WTC11 (cell line): ENCODE data around the gene HLCS. TPM values are rescaled to one million over a fixed set of nuclear protein-coding genes. Genes with fewer than 3 reads are reported as not detected.

Experiments
- ATAC-seq: fragments of 200-7000 bp; cut with Tn5 transposase; 2 replicates; pipeline ENCODE4 v1.10.0; 2021; ENCODE audit warnings: mild to moderate bottlenecking, moderate library complexity
- CTCF ChIA-PET: fragments of 300-600 bp; sonication (Branson Sonifier 250); formaldehyde crosslinking; loops from one replicate; lab custom pipeline; 2021; ENCODE audit warnings: antibody characterized with exemption; lab: Charles Lee
- POLR2A ChIA-PET: fragments of 350-600 bp; sonication (Branson Sonifier 250); formaldehyde crosslinking; loops from one replicate; lab custom pipeline; 2021; ENCODE audit warnings: antibody characterized with exemption; lab: Charles Lee
- DNase-seq: peaks from one replicate; pipeline ENCODE4 v3.0.0; 2021; ENCODE audit warnings: low spot score
- H3K27ac Mint-ChIP-seq: 2 replicates; pipeline ENCODE4 v1.8.0; 2021; ENCODE audit warnings: mixed read lengths
- H3K27me3 Mint-ChIP-seq: 2 replicates; pipeline ENCODE4 v1.8.0; 2021; ENCODE audit warnings: low read depth, mild to moderate bottlenecking, moderate library complexity, mixed read lengths
- H3K36me3 Mint-ChIP-seq: 2 replicates; pipeline ENCODE4 v1.8.0; 2021; ENCODE audit warnings: mixed read lengths
- H3K4me1 Mint-ChIP-seq: 2 replicates; pipeline ENCODE4 v1.8.0; 2022; ENCODE audit warnings: mixed read lengths
- H3K4me3 Mint-ChIP-seq: 2 replicates; pipeline ENCODE4 v1.8.0; 2021; ENCODE audit warnings: mild to moderate bottlenecking, moderate library complexity, mixed read lengths
- H3K9me3 Mint-ChIP-seq: 2 replicates; pipeline ENCODE4 v1.8.0; 2021; ENCODE audit warnings: mixed read lengths
- FOXP1 ChIP-seq: sonication (generic); formaldehyde crosslinking; IDR thresholded peaks from 2 replicates; pipeline ENCODE4 v1.8.0; 2022; ENCODE audit warnings: missing genetic modification reagents, mild to moderate bottlenecking, moderate library complexity, borderline replicate concordance
- GABPB1 ChIP-seq: sonication (generic); formaldehyde crosslinking; IDR thresholded peaks from 2 replicates; pipeline ENCODE4 v1.8.1; 2023; ENCODE audit warnings: mild to moderate bottlenecking, missing genetic modification reagents
- HMGA2 ChIP-seq: fragments of 250-450 bp; sonication (Bioruptor Pico); IDR thresholded peaks from 2 replicates; pipeline ENCODE4 v1.4.0; 2021; ENCODE audit warnings: mild to moderate bottlenecking, moderate library complexity
- JUN ChIP-seq: sonication (generic); formaldehyde crosslinking; IDR thresholded peaks from 2 replicates; pipeline ENCODE4 v1.8.0; 2023; ENCODE audit warnings: mild to moderate bottlenecking, missing genetic modification reagents
- KAT7 ChIP-seq: sonication (generic); formaldehyde crosslinking; IDR thresholded peaks from 2 replicates; pipeline ENCODE4 v1.8.1; 2023; ENCODE audit warnings: missing genetic modification reagents, mild to moderate bottlenecking, borderline replicate concordance
- MXD4 ChIP-seq: fragments of 250-450 bp; sonication (Bioruptor Pico); IDR thresholded peaks from 2 replicates; pipeline ENCODE4 v1.8.0; 2021; ENCODE audit warnings: mild to moderate bottlenecking, moderate library complexity, borderline replicate concordance
- NFYB ChIP-seq: sonication (generic); formaldehyde crosslinking; conservative IDR thresholded peaks from 2 replicates; pipeline ENCODE4 v1.8.0; 2022; ENCODE audit warnings: low read depth, missing genetic modification reagents
- PRRX2 ChIP-seq: fragments of 250-450 bp; sonication (Bioruptor Pico); IDR thresholded peaks from 2 replicates; pipeline ENCODE4 v1.8.0; 2021; ENCODE audit warnings: mild to moderate bottlenecking
- SP1 ChIP-seq: sonication (generic); formaldehyde crosslinking; conservative IDR thresholded peaks from 2 replicates; pipeline ENCODE4 v1.8.1; 2022; ENCODE audit warnings: missing genetic modification reagents
- TEAD1 ChIP-seq: sonication (generic); formaldehyde crosslinking; IDR thresholded peaks from 2 replicates; pipeline ENCODE4 v1.8.0; 2022; ENCODE audit warnings: mild to moderate bottlenecking, missing genetic modification reagents
- TP53 ChIP-seq: sonication (generic); formaldehyde crosslinking; IDR thresholded peaks from 2 replicates; pipeline ENCODE4 v1.8.1; 2023; ENCODE audit warnings: mild to moderate bottlenecking, missing genetic modification reagents
- ZNF396 ChIP-seq: fragments of 250-450 bp; sonication (Bioruptor Pico); IDR thresholded peaks from 2 replicates; pipeline ENCODE4 v1.8.0; 2021; ENCODE audit warnings: mild to moderate bottlenecking, moderate library complexity, borderline replicate concordance
- total RNA-seq: library from RNA; stranded (reverse); gene quantifications from 3 replicates; pipeline ENCODE4 v1.2.3, GENCODE V29; 2021
- TF ChIP-seq, protein P1 (sequence below): sonication (generic); formaldehyde crosslinking; IDR thresholded peaks from 2 replicates; pipeline ENCODE4 v1.8.1; 2022; ENCODE audit warnings: missing genetic modification reagents, borderline replicate concordance
- TF ChIP-seq, protein P2 (sequence below): sonication (generic); formaldehyde crosslinking; IDR thresholded peaks from 2 replicates; pipeline ENCODE4 v1.8.1; 2022; ENCODE audit warnings: mild to moderate bottlenecking, moderate library complexity, missing genetic modification reagents
- TF ChIP-seq, protein P3 (sequence below): sonication (generic); formaldehyde crosslinking; IDR thresholded peaks from 2 replicates; pipeline ENCODE4 v1.8.0; 2022; ENCODE audit warnings: mild to moderate bottlenecking, missing genetic modification reagents
- TF ChIP-seq, protein P4 (sequence below): sonication (generic); formaldehyde crosslinking; conservative IDR thresholded peaks from 2 replicates; pipeline ENCODE4 v1.8.1; 2023; ENCODE audit warnings: mild to moderate bottlenecking, low read depth, missing genetic modification reagents, moderate library complexity

HLCS gene
- total RNA-seq, 1 experiment from 2014 or later, result 9.3 TPM

DNA sequence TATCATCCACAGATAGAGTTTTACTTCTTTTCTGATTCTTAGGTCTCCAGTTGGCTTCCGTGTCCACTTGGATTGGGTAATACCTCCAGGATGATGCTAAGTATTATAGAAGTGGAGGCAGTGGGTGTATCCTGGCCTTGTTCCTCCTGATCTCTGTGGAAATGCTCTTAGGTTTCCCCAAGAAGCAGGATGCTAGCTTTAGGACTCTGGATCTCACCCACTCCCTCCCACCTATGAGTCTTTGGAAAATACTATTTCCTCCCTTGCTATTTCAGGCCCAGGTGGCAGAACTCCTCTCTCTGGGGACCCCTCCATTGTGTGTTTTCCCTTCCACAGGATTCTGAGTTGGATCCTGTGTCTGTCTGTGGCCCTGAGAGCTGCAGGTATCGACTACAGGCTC lies 180.9 kb downstream of the HLCS start:
- CTCF ChIA-PET, result interaction anchor here (0.8 to 1.4 kb wide), 3 partner anchors 36 to 155 kb away, joined by 3 to 4 read pairs (median 3); no protein-coding TSS in a partner anchor
- TF ChIP-seq SP1 (CRISPR knock-in tag) (no peak), NFYB (CRISPR knock-in tag) (no peak)
- TF ChIP-seq, protein P1, sequence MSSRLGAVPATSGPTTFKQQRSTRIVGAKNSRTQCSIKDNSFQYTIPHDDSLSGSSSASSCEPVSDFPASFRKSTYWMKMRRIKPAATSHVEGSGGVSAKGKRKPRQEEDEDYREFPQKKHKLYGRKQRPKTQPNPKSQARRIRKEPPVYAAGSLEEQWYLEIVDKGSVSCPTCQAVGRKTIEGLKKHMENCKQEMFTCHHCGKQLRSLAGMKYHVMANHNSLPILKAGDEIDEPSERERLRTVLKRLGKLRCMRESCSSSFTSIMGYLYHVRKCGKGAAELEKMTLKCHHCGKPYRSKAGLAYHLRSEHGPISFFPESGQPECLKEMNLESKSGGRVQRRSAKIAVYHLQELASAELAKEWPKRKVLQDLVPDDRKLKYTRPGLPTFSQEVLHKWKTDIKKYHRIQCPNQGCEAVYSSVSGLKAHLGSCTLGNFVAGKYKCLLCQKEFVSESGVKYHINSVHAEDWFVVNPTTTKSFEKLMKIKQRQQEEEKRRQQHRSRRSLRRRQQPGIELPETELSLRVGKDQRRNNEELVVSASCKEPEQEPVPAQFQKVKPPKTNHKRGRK (CRISPR knock-in tag), result no peak
- H3K9me3 Mint-ChIP-seq, result peaks cover 14% of the 10 kb centered on the region
- no peak for ATAC-seq
- peaks cover 11% of the 10 kb centered on the region for H3K36me3 Mint-ChIP-seq
- no peak overlapping the region for H3K4me3 Mint-ChIP-seq
- H3K27ac Mint-ChIP-seq, result peak overlapping the region; percentile 45; the same call in 1 of the 2 replicates
- peaks cover 11% of the 10 kb centered on the region for H3K4me1 Mint-ChIP-seq
- no peaks in the 10 kb centered on the region for H3K27me3 Mint-ChIP-seq
- POLR2A ChIA-PET, result no interaction called here
- DNase-seq, result no peak

DNA sequence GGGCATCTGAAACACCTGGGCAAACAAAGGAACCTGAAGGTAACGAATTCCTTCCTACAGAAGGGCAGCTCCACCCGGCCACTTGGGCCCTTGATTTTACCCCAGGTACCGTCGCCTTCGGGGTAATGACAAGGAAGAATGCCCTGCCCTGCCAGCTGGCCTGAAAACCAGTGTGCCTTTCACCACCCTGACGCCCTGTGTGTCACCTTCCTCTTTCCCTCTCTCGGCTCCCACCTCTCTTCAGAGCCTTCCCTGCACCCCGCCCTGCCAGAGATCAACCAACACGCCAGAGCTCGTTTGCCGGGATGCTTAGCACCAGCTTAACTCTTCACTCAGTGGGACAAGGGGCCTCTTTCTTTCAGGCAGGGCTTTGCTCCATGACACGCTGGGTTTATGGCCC lies 181.5 kb downstream of the HLCS start:
- DNase-seq, result no peak
- peak; percentile 20; the same call in 1 of the 2 replicates for ATAC-seq
- CTCF ChIA-PET, result interaction anchor here (0.8 to 1.4 kb wide), 4 partner anchors 35 to 154 kb away, joined by 3 to 4 read pairs (median 3); no protein-coding TSS in a partner anchor
- POLR2A ChIA-PET, result no interaction called here
- H3K27ac Mint-ChIP-seq, result no peak overlapping the region
- no peak for TF ChIP-seq KAT7
- TF ChIP-seq JUN (CRISPR knock-in tag), result no peak
- TF ChIP-seq, protein P2, sequence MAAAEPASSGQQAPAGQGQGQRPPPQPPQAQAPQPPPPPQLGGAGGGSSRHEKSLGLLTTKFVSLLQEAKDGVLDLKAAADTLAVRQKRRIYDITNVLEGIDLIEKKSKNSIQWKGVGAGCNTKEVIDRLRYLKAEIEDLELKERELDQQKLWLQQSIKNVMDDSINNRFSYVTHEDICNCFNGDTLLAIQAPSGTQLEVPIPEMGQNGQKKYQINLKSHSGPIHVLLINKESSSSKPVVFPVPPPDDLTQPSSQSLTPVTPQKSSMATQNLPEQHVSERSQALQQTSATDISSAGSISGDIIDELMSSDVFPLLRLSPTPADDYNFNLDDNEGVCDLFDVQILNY (CRISPR knock-in tag), result no peak
- TF ChIP-seq ZNF396, result no peak
- no peak for TF ChIP-seq PRRX2 (CRISPR knock-in tag)
- no peak for TF ChIP-seq MXD4 (CRISPR knock-in tag)
- TF ChIP-seq NFYB (CRISPR knock-in tag), result no peak
- TF ChIP-seq, protein P3, sequence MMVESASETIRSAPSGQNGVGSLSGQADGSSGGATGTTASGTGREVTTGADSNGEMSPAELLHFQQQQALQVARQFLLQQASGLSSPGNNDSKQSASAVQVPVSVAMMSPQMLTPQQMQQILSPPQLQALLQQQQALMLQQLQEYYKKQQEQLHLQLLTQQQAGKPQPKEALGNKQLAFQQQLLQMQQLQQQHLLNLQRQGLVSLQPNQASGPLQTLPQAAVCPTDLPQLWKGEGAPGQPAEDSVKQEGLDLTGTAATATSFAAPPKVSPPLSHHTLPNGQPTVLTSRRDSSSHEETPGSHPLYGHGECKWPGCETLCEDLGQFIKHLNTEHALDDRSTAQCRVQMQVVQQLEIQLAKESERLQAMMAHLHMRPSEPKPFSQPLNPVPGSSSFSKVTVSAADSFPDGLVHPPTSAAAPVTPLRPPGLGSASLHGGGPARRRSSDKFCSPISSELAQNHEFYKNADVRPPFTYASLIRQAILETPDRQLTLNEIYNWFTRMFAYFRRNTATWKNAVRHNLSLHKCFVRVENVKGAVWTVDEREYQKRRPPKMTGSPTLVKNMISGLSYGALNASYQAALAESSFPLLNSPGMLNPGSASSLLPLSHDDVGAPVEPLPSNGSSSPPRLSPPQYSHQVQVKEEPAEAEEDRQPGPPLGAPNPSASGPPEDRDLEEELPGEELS (CRISPR knock-in tag), result no peak
- TF ChIP-seq TEAD1, result no peak
- H3K4me3 Mint-ChIP-seq, result no peak overlapping the region
- H3K36me3 Mint-ChIP-seq, result peaks cover 17% of the 10 kb centered on the region
- peaks cover 21% of the 10 kb centered on the region for H3K9me3 Mint-ChIP-seq
- peaks cover 11% of the 10 kb centered on the region for H3K4me1 Mint-ChIP-seq
- no peaks in the 10 kb centered on the region for H3K27me3 Mint-ChIP-seq

DNA sequence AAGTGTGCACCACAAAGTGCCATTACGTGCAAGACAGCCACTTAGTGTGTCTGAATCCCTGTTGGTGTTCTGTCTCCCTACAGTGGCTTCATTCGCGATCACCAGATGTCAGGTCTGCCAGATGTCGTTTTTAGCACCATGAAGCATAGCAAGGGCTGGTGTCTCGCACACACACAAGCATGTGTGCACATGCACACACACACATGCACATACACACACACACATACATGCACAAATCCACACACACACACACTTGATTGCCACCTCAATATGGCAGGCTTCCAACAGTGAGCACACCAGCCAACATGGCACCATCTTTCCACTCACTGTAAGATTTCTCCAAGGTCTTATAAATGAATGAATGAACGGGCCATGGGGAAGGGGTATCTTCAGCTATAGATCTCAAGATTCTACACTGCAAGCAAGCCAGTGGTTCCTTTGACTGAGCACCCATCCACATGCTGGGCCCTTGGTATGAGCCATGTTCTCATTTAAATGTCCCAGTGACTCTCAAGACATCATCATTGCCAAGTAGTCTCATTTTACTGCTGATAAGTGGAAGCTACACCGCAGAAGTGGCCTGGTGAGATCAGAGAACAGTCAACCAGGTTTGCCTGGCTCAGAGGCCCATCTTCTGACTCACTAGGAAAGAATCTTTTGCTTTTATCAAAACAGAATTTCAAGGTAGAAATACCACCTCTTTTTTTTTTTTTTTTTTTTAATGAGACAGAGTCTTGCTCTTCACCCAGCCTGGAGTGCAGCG lies 182.7 kb downstream of the HLCS start:
- H3K36me3 Mint-ChIP-seq, result peaks cover 26% of the 10 kb centered on the region

More for the DNA sequence above, 182.7 kb downstream of the HLCS start:
- DNase-seq, result no peak
- Mint-ChIP-seq H3K9me3 (peaks cover 32% of the 10 kb centered on the region), H3K27me3 (no peaks in the 10 kb centered on the region), H3K27ac (no peak overlapping the region), H3K4me3 (no peak overlapping the region), H3K4me1 (peaks cover 11% of the 10 kb centered on the region)
- TF ChIP-seq SP1 (CRISPR knock-in tag) (no peak), HMGA2 (CRISPR knock-in tag) (no peak), GABPB1 (CRISPR knock-in tag) (no peak), ZNF396 (no peak), TP53 (CRISPR knock-in tag) (no peak), FOXP1 (CRISPR knock-in tag) (no peak)
- TF ChIP-seq, protein P4, sequence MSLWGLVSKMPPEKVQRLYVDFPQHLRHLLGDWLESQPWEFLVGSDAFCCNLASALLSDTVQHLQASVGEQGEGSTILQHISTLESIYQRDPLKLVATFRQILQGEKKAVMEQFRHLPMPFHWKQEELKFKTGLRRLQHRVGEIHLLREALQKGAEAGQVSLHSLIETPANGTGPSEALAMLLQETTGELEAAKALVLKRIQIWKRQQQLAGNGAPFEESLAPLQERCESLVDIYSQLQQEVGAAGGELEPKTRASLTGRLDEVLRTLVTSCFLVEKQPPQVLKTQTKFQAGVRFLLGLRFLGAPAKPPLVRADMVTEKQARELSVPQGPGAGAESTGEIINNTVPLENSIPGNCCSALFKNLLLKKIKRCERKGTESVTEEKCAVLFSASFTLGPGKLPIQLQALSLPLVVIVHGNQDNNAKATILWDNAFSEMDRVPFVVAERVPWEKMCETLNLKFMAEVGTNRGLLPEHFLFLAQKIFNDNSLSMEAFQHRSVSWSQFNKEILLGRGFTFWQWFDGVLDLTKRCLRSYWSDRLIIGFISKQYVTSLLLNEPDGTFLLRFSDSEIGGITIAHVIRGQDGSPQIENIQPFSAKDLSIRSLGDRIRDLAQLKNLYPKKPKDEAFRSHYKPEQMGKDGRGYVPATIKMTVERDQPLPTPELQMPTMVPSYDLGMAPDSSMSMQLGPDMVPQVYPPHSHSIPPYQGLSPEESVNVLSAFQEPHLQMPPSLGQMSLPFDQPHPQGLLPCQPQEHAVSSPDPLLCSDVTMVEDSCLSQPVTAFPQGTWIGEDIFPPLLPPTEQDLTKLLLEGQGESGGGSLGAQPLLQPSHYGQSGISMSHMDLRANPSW (CRISPR knock-in tag), result no peak
- POLR2A ChIA-PET, result no interaction called here
- CTCF ChIA-PET, result interaction anchor here (0.6 to 1.2 kb wide), 3 partner anchors 36 to 193 kb away, joined by 3 read pairs; no protein-coding TSS in a partner anchor
- no peak for ATAC-seq
